OCI-LY3 (cell line): ENCODE data around the gene PRKAR1B.

Experiments used
- EZH2phosphoT487 ChIP-seq: fragments of 200-600 bp; shearing (Covaris generic); IDR thresholded peaks from 2 replicates; pipeline ENCODE4 v1.6.1; 2018; ENCODE audit warnings: antibody characterized with exemption, mixed run types, low read depth
- TF ChIP-seq, protein P1 (sequence below): fragments of 200-600, 300-600 bp; sonication (generic); IDR thresholded peaks from 2 replicates; pipeline ENCODE4 v1.5.1; 2014; ENCODE audit warnings: antibody characterized with exemption, low read length, low read depth

DNA sequence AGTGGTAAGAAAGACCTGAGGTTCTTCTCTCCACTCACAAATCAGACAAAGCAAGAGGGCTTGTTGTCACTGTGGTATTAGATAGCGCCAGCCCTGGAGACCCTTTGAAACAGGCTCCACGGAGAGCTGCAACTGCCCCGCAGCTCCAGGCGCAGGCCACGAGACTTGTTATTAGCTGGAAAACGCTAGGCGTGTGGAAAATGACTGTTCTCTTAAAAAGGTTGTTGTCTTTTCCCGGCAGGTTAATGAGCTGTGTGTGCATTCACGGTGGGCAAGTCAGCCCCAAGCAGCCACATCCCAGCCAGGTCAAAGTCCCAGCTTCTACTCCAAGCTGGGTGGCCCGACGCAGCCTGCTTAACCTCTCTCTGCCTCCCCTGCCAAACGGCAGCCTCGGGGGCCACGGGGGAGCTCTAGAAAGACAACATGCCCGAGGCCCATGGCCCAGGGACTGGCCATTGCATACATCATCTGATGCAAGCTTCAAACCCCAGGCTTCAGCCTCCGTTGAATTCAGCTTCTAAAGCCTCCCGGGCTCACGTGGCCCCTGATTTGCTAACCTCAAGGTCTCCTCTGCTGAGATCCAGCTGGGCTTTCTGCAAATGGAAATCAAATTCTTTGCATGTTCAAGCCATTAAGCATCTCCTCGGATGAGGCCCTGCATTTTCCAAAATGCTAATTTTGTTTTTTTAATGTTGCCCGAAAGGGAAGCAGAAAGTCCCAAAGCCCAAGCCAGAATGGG is 61.9 kb downstream of the PRKAR1B start:
- TF ChIP-seq, protein P1, sequence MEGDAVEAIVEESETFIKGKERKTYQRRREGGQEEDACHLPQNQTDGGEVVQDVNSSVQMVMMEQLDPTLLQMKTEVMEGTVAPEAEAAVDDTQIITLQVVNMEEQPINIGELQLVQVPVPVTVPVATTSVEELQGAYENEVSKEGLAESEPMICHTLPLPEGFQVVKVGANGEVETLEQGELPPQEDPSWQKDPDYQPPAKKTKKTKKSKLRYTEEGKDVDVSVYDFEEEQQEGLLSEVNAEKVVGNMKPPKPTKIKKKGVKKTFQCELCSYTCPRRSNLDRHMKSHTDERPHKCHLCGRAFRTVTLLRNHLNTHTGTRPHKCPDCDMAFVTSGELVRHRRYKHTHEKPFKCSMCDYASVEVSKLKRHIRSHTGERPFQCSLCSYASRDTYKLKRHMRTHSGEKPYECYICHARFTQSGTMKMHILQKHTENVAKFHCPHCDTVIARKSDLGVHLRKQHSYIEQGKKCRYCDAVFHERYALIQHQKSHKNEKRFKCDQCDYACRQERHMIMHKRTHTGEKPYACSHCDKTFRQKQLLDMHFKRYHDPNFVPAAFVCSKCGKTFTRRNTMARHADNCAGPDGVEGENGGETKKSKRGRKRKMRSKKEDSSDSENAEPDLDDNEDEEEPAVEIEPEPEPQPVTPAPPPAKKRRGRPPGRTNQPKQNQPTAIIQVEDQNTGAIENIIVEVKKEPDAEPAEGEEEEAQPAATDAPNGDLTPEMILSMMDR, result no peak
- TF ChIP-seq EZH2phosphoT487, result no peak
